ENCODE results near the gene BEST4. TPM values are rescaled to one million over a fixed set of nuclear protein-coding genes. Genes with fewer than 3 reads are reported as not detected.
A peak's percentile ranks its signal among the peaks of the same experiment; 100 is the strongest.
"Not testable (repeated sequence)": the region's sequence is repeated elsewhere in the genome, so short reads cannot be mapped to it uniquely, and the experiment has no call there.

BEST4 gene
- total RNA-seq, 2 donors from 2014 or later = 1.1 to 1.4 TPM

- DNase-seq; H3K27me3 Mint-ChIP-seq; H3K4me3 Mint-ChIP-seq; ATAC-seq; H3K36me3 Mint-ChIP-seq (ENCODE audit: low read depth); H3K9me3 ChIP-seq (ENCODE audit: control insufficient read depth, low read length, poor library complexity, severe bottlenecking): not testable (repeated sequence)
- peak overlapping the region; percentile 27 for H3K27ac Mint-ChIP-seq
- peaks cover 19% of the 10 kb centered on the region for H3K4me1 Mint-ChIP-seq
Measured at GRCh38 chr1:44824392-44824791, 36.4 kb upstream of the BEST4 start.

DNA sequence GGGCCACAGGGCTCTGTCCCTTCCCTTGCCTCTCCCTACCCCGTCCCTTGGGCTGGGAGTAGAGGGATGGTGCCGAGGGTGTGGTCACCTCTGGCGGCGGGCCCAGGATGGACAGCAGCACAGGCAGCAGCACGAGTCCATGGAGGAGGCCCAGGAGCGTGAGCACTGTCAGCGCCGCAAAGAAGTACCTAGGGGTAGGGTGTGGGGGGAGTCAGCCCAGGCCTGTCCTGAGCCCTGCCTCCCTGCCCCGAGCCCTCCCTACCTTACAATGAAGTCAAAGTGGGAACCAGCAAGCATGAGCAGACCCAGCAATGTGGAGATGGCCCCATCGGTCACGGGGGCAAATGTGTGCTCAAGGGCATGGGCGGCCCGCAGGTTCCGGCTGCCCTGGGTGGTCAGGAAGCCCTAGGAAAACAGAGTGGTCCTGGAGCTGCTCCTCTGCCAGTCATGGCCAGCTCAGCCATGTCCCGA lies 35.0 kb upstream of the BEST4 start:
- Mint-ChIP-seq H3K27ac (peak overlapping the region; percentile 57), H3K4me1 (peaks cover 26% of the 10 kb centered on the region), H3K27me3 (no peaks in the 10 kb centered on the region), H3K36me3 (ENCODE audit: low read depth) (no peaks in the 10 kb centered on the region), H3K4me3 (no peak overlapping the region)
- DNase-seq (no peak), ATAC-seq (no peak)
- no peaks in the 10 kb centered on the region for H3K9me3 ChIP-seq (ENCODE audit: control insufficient read depth, low read length, poor library complexity, severe bottlenecking)

DNA sequence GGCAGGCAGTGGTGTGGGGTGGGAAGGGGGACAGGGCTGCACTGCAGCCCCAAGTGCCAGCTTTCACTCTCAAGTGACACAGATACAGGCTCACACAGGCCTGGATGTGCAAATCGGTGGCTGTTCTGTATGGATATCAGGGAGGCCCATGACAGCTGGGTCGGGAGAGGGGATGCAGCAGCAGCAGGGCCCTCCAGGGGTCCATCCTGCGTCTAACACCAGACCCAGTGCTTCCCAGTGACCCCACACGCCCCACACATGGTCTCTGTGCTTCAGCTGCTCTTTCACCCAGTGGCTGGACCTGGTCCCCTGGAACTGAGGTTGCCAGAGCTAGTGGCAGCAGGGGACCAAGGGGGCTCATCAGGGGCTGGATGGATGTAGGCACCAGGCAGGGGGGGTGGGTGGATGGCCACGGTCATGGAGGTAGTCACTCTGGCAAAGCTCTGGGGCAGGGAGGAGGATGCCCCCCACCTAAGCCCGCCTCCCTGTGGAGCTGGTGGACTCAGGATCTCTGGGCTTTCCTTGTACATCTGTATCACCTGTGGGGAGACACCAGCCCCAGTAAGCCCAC lies 34.2 kb upstream of the BEST4 start:
- DNase-seq (no peak), ATAC-seq (no peak)
- Mint-ChIP-seq H3K27me3 (no peaks in the 10 kb centered on the region), H3K4me1 (peaks cover 32% of the 10 kb centered on the region), H3K36me3 (ENCODE audit: low read depth) (no peaks in the 10 kb centered on the region), H3K4me3 (no peak overlapping the region), H3K27ac (peak overlapping the region; percentile 100)
- no peaks in the 10 kb centered on the region for H3K9me3 ChIP-seq (ENCODE audit: control insufficient read depth, low read length, poor library complexity, severe bottlenecking)

- Mint-ChIP-seq H3K4me1 (peaks cover 32% of the 10 kb centered on the region), H3K27ac (peak overlapping the region; percentile 100), H3K27me3 (no peaks in the 10 kb centered on the region), H3K36me3 (ENCODE audit: low read depth) (no peaks in the 10 kb centered on the region), H3K4me3 (peak overlapping the region; percentile 96)
- DNase-seq = no peak
- no peak for ATAC-seq
- no peaks in the 10 kb centered on the region for H3K9me3 ChIP-seq (ENCODE audit: control insufficient read depth, low read length, poor library complexity, severe bottlenecking)
Measured at GRCh38 chr1:44821240-44821715, 33.3 kb upstream of the BEST4 start.

- Mint-ChIP-seq H3K27ac (peak overlapping the region; percentile 100), H3K4me1 (peaks cover 32% of the 10 kb centered on the region), H3K36me3 (ENCODE audit: low read depth) (no peaks in the 10 kb centered on the region), H3K4me3 (peak overlapping the region; percentile 96), H3K27me3 (no peaks in the 10 kb centered on the region)
- H3K9me3 ChIP-seq (ENCODE audit: control insufficient read depth, low read length, poor library complexity, severe bottlenecking) = no peaks in the 10 kb centered on the region
- no peak for DNase-seq
- ATAC-seq = no peak
Measured at GRCh38 chr1:44820328-44821239, 32.6 kb upstream of the BEST4 start.

GRCh38 chr1:44819608-44820327 lies 31.8 kb upstream of the BEST4 start:
- no peaks in the 10 kb centered on the region for H3K27me3 Mint-ChIP-seq
- no peaks in the 10 kb centered on the region for H3K9me3 ChIP-seq (ENCODE audit: control insufficient read depth, low read length, poor library complexity, severe bottlenecking)
- peaks cover 40% of the 10 kb centered on the region for H3K4me1 Mint-ChIP-seq
- no peaks in the 10 kb centered on the region for H3K36me3 Mint-ChIP-seq (ENCODE audit: low read depth)
- ATAC-seq (peak; percentile 79), DNase-seq (peak; percentile 57 to 75 (median 63))
- peak overlapping the region; percentile 96 for H3K4me3 Mint-ChIP-seq
- peak overlapping the region; percentile 100 for H3K27ac Mint-ChIP-seq

DNA sequence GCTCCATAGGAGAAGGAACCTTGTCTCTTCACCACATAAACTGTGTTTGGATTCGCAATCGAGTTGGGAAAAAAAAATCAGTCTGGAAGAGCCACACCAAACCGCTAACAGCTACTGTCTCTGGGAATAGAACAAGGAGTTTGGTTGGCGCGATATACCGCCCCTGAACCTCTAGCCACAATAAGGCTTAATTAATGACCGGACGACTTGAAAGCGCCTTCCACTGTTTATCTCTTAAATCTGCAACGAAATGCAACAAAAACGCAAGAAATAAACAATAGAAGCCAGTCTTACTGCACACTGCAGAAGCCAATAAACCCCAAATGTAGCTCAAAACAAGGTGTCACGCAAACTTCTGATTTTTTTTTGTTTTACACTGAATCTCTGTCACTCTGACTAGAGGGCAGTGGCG lies 31.2 kb upstream of the BEST4 start:
- H3K27me3 Mint-ChIP-seq = no peaks in the 10 kb centered on the region
- no peaks in the 10 kb centered on the region for H3K36me3 Mint-ChIP-seq (ENCODE audit: low read depth)
- peak; percentile 1 for ATAC-seq
- H3K4me1 Mint-ChIP-seq = peaks cover 41% of the 10 kb centered on the region
- H3K27ac Mint-ChIP-seq = peak overlapping the region; percentile 100
- H3K4me3 Mint-ChIP-seq = peak overlapping the region; percentile 96
- DNase-seq = no peak
- H3K9me3 ChIP-seq (ENCODE audit: control insufficient read depth, low read length, poor library complexity, severe bottlenecking) = no peaks in the 10 kb centered on the region

DNA sequence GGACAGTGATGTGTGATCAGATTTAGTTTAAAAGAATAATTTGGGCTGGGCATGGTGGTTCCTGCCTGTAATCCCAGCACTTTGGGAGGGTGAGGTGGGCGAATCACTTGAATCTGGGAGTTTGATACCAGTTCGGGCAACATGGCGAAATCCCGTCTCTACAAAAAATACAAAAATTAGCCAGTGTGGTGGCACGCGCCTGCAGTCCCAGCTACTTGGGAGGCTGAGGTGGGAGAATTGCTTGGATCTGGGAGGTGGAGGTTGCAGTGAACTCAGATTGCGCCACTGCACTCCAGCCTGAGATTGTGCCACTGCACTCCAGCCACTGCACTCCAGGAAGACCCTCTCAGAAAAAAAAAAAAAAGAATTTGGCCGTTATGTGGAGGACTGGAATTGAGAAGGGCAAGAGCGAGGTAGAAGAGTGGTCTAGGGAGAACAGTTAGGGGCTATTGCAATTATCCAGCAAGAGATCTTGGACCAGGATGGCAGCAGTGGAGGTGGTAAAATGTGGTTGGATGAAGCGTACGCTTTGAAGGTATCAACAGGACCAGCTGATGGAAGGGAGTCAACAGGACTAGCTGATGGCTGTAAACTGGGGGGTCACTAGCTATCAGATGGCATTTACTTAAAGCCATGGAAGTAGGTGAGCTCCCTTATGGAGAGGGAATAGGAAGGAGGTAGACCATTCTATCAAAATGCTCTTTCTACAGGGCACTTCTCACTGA lies 30.0 kb upstream of the BEST4 start:
- Mint-ChIP-seq H3K27me3 (no peaks in the 10 kb centered on the region), H3K27ac (peak overlapping the region; percentile 100), H3K36me3 (ENCODE audit: low read depth) (no peaks in the 10 kb centered on the region), H3K4me1 (peaks cover 45% of the 10 kb centered on the region), H3K4me3 (peak overlapping the region; percentile 77)
- H3K9me3 ChIP-seq (ENCODE audit: control insufficient read depth, low read length, poor library complexity, severe bottlenecking) = no peaks in the 10 kb centered on the region
- DNase-seq (no peak), ATAC-seq (no peak)

GRCh38 chr1:44817307-44817706 lies 29.3 kb upstream of the BEST4 start:
- Mint-ChIP-seq H3K36me3 (ENCODE audit: low read depth) (no peaks in the 10 kb centered on the region), H3K4me3 (no peak overlapping the region), H3K27me3 (no peaks in the 10 kb centered on the region), H3K27ac (peak overlapping the region; percentile 100), H3K4me1 (peaks cover 48% of the 10 kb centered on the region)
- DNase-seq = no peak
- H3K9me3 ChIP-seq (ENCODE audit: control insufficient read depth, low read length, poor library complexity, severe bottlenecking) = no peaks in the 10 kb centered on the region
- no peak for ATAC-seq

DNA sequence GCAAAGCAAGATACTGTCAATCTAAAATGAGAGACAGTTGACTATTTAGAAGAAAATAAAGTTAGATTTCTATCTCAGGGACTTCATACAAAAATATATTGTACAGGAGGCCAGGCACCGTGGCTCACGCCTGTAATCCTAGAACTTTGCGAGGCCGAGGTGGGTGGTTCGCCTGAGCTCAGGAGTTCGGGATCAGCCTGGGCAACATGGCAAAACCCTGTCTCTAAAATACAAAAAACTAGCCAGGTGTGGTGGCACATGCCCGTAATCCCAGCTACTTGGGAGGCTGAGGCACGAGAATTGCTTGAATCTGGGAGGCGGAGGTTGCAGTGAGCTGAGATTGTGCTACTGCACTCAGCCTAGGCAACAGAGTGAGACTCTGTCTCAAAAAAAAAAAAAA lies 28.0 kb upstream of the BEST4 start:
- H3K9me3 ChIP-seq (ENCODE audit: control insufficient read depth, low read length, poor library complexity, severe bottlenecking); H3K27me3 Mint-ChIP-seq; DNase-seq; ATAC-seq; H3K36me3 Mint-ChIP-seq (ENCODE audit: low read depth): not testable (repeated sequence)
- Mint-ChIP-seq H3K4me3 (peak overlapping the region; percentile 95), H3K27ac (peak overlapping the region; percentile 100), H3K4me1 (peaks cover 56% of the 10 kb centered on the region)

- H3K4me3 Mint-ChIP-seq = peak overlapping the region; percentile 95
- H3K36me3 Mint-ChIP-seq (ENCODE audit: low read depth) = no peaks in the 10 kb centered on the region
Measured at GRCh38 chr1:44812822-44813543, 25.0 kb upstream of the BEST4 start.

GRCh38 chr1:44811234-44811633 lies 23.3 kb upstream of the BEST4 start:
- no peaks in the 10 kb centered on the region for H3K27me3 Mint-ChIP-seq
- peak overlapping the region; percentile 100 for H3K27ac Mint-ChIP-seq
- no peak for DNase-seq
- no peaks in the 10 kb centered on the region for H3K9me3 ChIP-seq (ENCODE audit: control insufficient read depth, low read length, poor library complexity, severe bottlenecking)
- ATAC-seq = no peak
- peaks cover 5% of the 10 kb centered on the region for H3K36me3 Mint-ChIP-seq (ENCODE audit: low read depth)
- peak overlapping the region; percentile 82 for H3K4me3 Mint-ChIP-seq
- H3K4me1 Mint-ChIP-seq = peaks cover 67% of the 10 kb centered on the region

More at GRCh38 chr1:44812822-44813543, 25.0 kb upstream of the BEST4 start:
- H3K4me1 Mint-ChIP-seq = peaks cover 60% of the 10 kb centered on the region
- DNase-seq = no peak
- H3K27me3 Mint-ChIP-seq = no peaks in the 10 kb centered on the region
- H3K9me3 ChIP-seq (ENCODE audit: control insufficient read depth, low read length, poor library complexity, severe bottlenecking) = no peaks in the 10 kb centered on the region
- peak overlapping the region; percentile 100 for H3K27ac Mint-ChIP-seq
- ATAC-seq = no peak
